ENCODE results near the gene UMPS.
"Not testable (repeated sequence)": the region's sequence is repeated elsewhere in the genome, so short reads cannot be mapped to it uniquely, and the experiment has no call there.

The UMPS gene

DNA sequence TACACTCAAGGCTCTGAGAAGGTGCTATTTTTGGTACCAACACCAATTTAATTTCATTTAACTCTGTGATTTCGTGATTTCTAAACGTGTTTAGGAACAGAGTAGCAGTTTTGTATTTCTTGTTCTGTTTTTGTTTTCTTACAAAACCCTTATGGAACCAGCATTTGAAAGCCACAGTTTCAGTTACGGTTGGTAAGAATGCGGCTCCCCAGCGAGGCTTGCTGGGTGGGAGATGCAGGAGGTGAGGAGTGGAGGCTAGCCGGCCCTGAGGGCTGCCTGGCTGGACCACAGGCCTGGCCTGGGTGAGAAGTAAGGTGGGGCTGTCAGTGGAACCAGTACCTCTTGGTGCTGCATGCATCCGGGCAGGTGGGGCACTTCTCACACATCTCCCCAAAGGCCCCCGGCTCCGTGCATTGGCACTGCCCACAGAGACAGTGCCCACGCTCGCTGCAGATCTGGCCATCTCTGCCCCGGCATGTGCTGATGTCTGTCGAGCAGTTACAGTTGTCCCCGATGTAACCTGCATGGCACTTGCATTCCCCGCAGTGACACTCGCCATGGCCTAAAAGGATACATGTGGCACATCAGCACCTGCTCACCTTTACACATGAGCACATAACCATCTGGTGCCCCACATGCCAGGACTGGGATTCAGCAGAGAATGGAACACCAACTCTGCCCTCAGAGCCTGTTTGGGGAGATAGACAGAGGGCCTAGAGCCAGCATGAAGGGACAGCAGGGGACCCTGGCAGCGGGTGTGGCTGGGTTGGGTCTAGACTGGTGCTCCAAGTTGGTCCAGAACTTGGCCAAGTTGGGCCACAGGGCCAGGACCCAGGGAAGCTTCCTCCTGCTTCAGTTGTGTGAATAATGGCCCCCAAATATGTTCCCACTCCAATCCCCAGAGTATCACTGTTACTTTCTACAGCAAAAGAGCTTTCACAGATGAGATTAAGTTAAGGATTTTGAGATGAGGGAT, 43.4 kb downstream of the UMPS start:
- DNase-seq (ENCODE audit: low spot score in 2 of 2): no peak
- ATAC-seq (ENCODE audit: low read depth): no peak
- Mint-ChIP-seq H3K9me3 (no peaks in the 10 kb centered on the region), H3K27me3 (peaks cover 17% of the 10 kb centered on the region), H3K27ac (no peak overlapping the region), H3K4me3 (no peak overlapping the region), H3K36me3 (no peaks in the 10 kb centered on the region), H3K4me1 (no peaks in the 10 kb centered on the region)

GRCh38 chr3:124774327-124774718, 44.1 kb downstream of the UMPS start:
- Mint-ChIP-seq H3K27ac (no peak overlapping the region), H3K4me1 (peaks cover 3% of the 10 kb centered on the region), H3K4me3 (no peak overlapping the region), H3K36me3 (no peaks in the 10 kb centered on the region), H3K27me3 (peaks cover 22% of the 10 kb centered on the region), H3K9me3 (no peaks in the 10 kb centered on the region)
- DNase-seq (ENCODE audit: low spot score in 2 of 2) (no peak), ATAC-seq (ENCODE audit: low read depth) (no peak)

DNA sequence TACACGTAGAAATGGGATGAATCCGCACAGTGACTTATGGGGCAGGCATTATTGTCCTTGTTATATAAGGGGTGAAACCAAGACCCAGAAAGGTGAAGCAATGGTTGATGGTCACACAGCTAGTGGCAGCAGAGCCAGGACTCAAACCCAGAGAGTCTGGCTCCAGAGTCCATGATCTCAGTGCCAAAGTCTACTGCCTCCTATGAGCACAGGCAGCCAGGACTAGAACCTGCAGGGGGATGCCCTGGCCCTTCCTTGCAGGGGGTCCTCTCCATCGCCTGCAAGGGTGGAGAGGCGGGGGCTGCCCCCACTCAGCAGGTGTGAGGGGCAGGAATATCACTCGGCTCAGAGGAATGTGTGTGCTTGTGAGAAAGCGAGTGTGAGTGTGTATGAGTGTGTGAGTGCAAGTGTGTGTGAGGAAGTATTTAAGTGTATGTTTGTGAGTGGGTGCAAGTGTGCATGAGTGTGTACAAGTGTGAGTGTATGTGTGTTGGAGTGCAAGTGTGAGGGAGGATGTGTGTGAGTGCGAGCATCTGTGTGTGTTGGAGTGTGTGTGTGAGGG, 44.7 kb downstream of the UMPS start:
- DNase-seq (ENCODE audit: low spot score in 2 of 2) (no peak), ATAC-seq (ENCODE audit: low read depth) (no peak)
- Mint-ChIP-seq H3K36me3 (no peaks in the 10 kb centered on the region), H3K27ac (no peak overlapping the region), H3K27me3 (peaks cover 22% of the 10 kb centered on the region), H3K9me3 (no peaks in the 10 kb centered on the region), H3K4me3 (no peak overlapping the region), H3K4me1 (peaks cover 3% of the 10 kb centered on the region)

GRCh38 chr3:124775877-124776276, 45.6 kb downstream of the UMPS start:
- Mint-ChIP-seq H3K4me3 (no peak overlapping the region), H3K27ac (no peak overlapping the region), H3K27me3 (peaks cover 25% of the 10 kb centered on the region), H3K4me1 (peaks cover 3% of the 10 kb centered on the region), H3K9me3 (no peaks in the 10 kb centered on the region), H3K36me3 (no peaks in the 10 kb centered on the region)
- ATAC-seq (ENCODE audit: low read depth): no peak
- no peak for DNase-seq (ENCODE audit: low spot score in 2 of 2)

DNA sequence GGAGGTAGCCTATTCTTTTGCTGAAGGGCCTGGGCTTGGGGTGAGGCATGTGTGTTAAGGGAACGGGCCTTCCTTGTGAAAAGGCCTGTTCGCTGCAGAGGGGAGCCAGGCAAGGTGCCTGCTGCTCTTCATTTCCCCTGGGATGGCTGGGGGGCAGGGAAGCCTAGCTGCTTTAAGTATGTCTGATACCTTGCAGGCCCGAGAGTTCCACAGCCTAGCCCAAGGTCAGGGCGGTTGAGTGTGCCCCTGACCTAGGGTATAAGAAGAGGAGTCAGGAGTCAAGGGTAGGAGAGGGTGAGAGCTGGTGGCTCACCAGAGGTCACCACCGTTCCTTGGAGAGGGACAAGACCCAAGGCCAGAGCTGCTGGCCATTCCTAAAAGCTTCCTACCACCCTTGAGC, 46.6 kb downstream of the UMPS start:
- Mint-ChIP-seq H3K9me3 (no peaks in the 10 kb centered on the region), H3K27me3 (peaks cover 27% of the 10 kb centered on the region), H3K36me3 (no peaks in the 10 kb centered on the region), H3K27ac (no peak overlapping the region), H3K4me1 (peaks cover 3% of the 10 kb centered on the region), H3K4me3 (no peak overlapping the region)
- DNase-seq (ENCODE audit: low spot score in 2 of 2) (no peak), ATAC-seq (ENCODE audit: low read depth) (no peak)

GRCh38 chr3:124777762-124778470, 47.7 kb downstream of the UMPS start:
- peaks cover 3% of the 10 kb centered on the region for H3K4me1 Mint-ChIP-seq
- ATAC-seq (ENCODE audit: low read depth) (no peak), DNase-seq (ENCODE audit: low spot score in 2 of 2) (no peak)
- H3K9me3 Mint-ChIP-seq: no peaks in the 10 kb centered on the region
- no peaks in the 10 kb centered on the region for H3K36me3 Mint-ChIP-seq
- no peak overlapping the region for H3K27ac Mint-ChIP-seq
- H3K4me3 Mint-ChIP-seq: no peak overlapping the region
- H3K27me3 Mint-ChIP-seq: peaks cover 30% of the 10 kb centered on the region

- Mint-ChIP-seq H3K4me1 (peaks cover 3% of the 10 kb centered on the region), H3K36me3 (no peaks in the 10 kb centered on the region), H3K27me3 (peaks cover 28% of the 10 kb centered on the region), H3K4me3 (no peak overlapping the region), H3K9me3 (no peaks in the 10 kb centered on the region), H3K27ac (no peak overlapping the region)
- DNase-seq (ENCODE audit: low spot score in 2 of 2) (no peak), ATAC-seq (ENCODE audit: low read depth) (no peak)
Measured at GRCh38 chr3:124779116-124779515, 48.9 kb downstream of the UMPS start.

DNA sequence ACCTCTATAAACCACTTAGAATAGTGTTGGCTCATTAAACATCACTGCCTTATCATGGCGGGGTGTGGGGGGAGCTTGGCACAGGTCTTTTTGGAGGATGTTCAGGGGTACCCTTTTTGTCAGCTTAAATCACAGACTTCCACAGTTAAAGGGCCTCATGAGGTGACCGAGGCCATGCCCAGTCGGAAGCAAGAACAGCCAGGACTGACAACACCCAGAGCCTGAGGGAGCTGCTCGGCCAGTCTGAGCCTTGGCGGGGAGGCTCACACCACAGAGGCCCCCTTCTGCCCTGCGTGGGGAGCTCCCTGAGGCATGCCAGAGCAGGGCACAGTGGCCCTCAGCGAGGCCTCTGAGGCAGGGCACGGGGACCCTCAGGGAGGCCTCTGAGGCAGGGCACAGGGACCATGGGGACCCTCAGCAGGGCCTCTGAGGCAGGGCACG, 49.5 kb downstream of the UMPS start:
- Mint-ChIP-seq H3K27ac (no peak overlapping the region), H3K4me3 (no peak overlapping the region), H3K27me3 (peaks cover 28% of the 10 kb centered on the region), H3K36me3 (no peaks in the 10 kb centered on the region), H3K4me1 (peaks cover 3% of the 10 kb centered on the region), H3K9me3 (no peaks in the 10 kb centered on the region)
- ATAC-seq (ENCODE audit: low read depth) (no peak), DNase-seq (ENCODE audit: low spot score in 2 of 2) (no peak)

GRCh38 chr3:124780356-124780755, 50.1 kb downstream of the UMPS start:
- no peak for DNase-seq (ENCODE audit: low spot score in 2 of 2)
- no peaks in the 10 kb centered on the region for H3K9me3 Mint-ChIP-seq
- H3K27ac Mint-ChIP-seq: no peak overlapping the region
- no peak for ATAC-seq (ENCODE audit: low read depth)
- no peaks in the 10 kb centered on the region for H3K36me3 Mint-ChIP-seq
- peaks cover 24% of the 10 kb centered on the region for H3K27me3 Mint-ChIP-seq
- peaks cover 3% of the 10 kb centered on the region for H3K4me1 Mint-ChIP-seq
- H3K4me3 Mint-ChIP-seq: no peak overlapping the region

DNA sequence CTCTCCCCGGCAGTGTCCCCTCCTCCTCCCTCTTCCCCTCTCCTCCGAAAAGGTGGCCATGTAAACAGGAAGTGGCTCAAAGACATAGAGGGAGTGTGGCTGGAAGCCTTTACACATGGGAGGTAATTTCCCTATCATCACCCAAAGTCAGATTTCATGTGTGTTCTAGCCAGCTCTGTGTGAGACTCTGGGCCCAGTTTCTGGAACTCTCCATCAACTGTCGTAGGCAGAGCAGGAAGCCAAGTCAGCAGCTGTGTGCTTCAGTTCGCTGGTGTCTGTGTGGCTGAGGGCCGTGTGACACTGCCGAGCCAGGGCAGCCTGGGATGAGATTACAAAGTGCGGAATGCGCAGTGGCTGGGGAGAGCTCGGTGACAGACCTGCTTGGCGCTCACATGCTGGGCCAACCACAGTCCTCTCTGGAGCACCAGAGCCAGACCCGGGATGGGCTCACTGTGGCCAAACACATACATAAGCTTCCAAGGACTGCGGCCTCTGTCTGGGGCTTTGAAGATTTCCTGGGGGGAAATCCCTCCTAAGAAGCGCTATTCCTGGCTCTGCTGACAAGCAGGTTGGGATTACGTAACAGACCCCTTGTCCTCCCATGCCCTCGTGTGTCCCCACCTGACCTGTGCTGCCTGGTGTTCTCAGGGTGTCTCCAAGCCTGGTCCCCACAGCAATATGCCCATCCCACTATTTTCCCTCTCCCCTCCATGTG, 50.7 kb downstream of the UMPS start:
- H3K9me3 Mint-ChIP-seq: no peaks in the 10 kb centered on the region
- H3K27ac Mint-ChIP-seq: no peak overlapping the region
- peaks cover 3% of the 10 kb centered on the region for H3K4me1 Mint-ChIP-seq
- no peak for ATAC-seq (ENCODE audit: low read depth)
- DNase-seq (ENCODE audit: low spot score in 2 of 2): no peak
- no peaks in the 10 kb centered on the region for H3K36me3 Mint-ChIP-seq
- H3K27me3 Mint-ChIP-seq: peaks cover 24% of the 10 kb centered on the region
- no peak overlapping the region for H3K4me3 Mint-ChIP-seq

DNA sequence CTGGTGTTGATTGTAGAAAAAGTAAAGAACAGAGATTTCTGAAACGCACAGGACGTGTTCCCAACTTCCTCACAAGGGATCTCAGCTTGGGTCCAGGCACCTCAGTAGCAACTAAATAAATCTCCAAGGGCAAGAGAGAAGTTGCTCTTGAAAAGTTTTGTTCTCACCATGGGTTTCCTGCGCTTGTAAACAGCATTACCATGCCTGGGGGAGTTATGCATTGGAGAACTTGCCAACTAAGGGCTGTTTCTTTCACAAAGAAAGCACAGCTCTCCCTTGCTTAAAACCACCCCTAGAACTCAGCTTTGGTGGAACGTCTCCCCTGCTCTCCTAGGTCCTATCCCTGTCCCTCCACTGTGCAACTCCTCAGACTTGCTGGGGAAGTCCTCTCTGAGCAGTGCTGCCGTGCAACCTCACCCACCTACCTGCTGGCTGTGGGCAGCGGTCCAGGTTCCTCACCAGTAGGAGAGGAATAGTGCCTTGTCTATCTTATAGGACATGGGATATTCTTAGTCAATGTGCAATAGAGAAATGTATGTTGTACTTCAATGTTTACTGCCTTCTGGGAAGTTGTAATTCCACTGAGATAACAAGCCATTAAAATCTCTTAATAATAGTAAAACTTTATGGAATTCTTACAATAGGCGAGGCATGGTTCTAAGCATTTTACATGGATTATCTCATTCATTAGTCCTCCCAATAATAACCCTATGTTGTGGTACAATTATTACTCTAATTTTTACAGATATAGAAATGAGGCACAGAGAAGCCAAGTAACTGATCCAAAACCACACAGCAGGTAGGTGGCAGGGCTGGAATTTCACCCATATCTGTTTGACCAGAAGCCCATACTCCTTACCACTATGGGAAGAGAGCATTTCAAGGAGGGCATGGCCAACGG, 51.5 kb downstream of the UMPS start:
- H3K4me3 Mint-ChIP-seq: no peak overlapping the region
- no peaks in the 10 kb centered on the region for H3K9me3 Mint-ChIP-seq
- H3K4me1 Mint-ChIP-seq: peaks cover 3% of the 10 kb centered on the region
- H3K36me3 Mint-ChIP-seq: no peaks in the 10 kb centered on the region
- H3K27me3 Mint-ChIP-seq: peaks cover 21% of the 10 kb centered on the region
- ATAC-seq (ENCODE audit: low read depth): no peak
- DNase-seq (ENCODE audit: low spot score in 2 of 2): no peak
- no peak overlapping the region for H3K27ac Mint-ChIP-seq

DNA sequence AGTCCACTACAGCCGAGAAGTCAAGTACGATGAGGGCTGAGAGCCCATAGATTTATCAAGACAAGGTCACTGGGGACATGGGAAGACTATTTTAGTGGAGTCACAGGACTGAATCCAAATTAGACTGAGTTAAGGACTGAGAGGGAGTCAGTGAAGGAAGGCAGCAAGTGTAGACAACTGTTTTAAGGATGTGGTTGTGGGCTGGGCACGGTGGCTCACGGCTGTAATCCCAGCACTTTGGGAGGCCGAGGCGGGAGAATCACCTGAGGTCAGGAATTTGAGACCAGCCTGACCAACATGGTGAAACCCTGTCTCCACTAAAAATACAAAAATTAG, 52.1 kb downstream of the UMPS start:
- H3K4me3 Mint-ChIP-seq; ATAC-seq (ENCODE audit: low read depth); H3K4me1 Mint-ChIP-seq; H3K27ac Mint-ChIP-seq; H3K36me3 Mint-ChIP-seq; H3K9me3 Mint-ChIP-seq; DNase-seq (ENCODE audit: low spot score in 2 of 2): not testable (repeated sequence)
- H3K27me3 Mint-ChIP-seq: peaks cover 21% of the 10 kb centered on the region

DNA sequence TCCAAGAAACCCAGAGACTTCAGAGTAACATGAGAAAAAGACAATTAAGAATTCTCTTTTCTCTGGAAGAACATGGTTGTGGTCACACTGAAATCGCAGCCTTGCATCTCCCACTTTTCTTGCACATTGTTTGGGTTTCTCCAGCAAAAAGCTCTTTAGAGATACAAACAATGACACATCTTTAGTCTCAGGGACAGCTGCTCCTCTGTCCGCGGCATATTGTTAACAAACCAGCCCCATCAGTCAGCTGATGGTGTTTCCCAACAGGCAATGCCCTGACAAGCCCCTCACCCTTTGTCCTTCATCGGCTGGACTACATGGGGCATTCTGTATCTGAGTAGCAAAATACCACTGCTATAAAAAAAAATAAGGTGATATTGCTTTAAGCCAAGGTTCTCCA, 53.4 kb downstream of the UMPS start:
- H3K27ac Mint-ChIP-seq: no peak overlapping the region

More for the DNA sequence above, 53.4 kb downstream of the UMPS start:
- no peak overlapping the region for H3K4me3 Mint-ChIP-seq
- no peaks in the 10 kb centered on the region for H3K36me3 Mint-ChIP-seq
- H3K4me1 Mint-ChIP-seq: peaks cover 3% of the 10 kb centered on the region
- DNase-seq (ENCODE audit: low spot score in 2 of 2) (no peak), ATAC-seq (ENCODE audit: low read depth) (no peak)
- peaks cover 14% of the 10 kb centered on the region for H3K27me3 Mint-ChIP-seq
- H3K9me3 Mint-ChIP-seq: no peaks in the 10 kb centered on the region
